Mucosa of rectum (tissue), 2 donors: Measurements from ENCODE around the gene SNAPC1.
A peak's percentile ranks its signal among the peaks of the same experiment; 100 is the strongest.
"Not testable (repeated sequence)": the region's sequence is repeated elsewhere in the genome, so short reads cannot be mapped to it uniquely, and the experiment has no call there.

Source experiments
- H3K27ac ChIP-seq, 2 donors: one replicate each; pipeline ENCODE4 v1.7.0; 2013; ENCODE audit warnings: inconsistent platforms in 2 of 2, low read depth in 2 of 2, low read length in 2 of 2
- H3K27me3 ChIP-seq, 2 donors: one replicate each; pipeline ENCODE4 v1.7.0; 2013; ENCODE audit warnings: low read length in 2 of 2; ENCODE audit not compliant: control insufficient read depth in 2 of 2, insufficient read depth in 2 of 2
- H3K36me3 ChIP-seq, 2 donors: one replicate each; pipeline ENCODE4 v1.7.0; 2013; ENCODE audit warnings: low read length in 2 of 2; ENCODE audit not compliant: control insufficient read depth in 2 of 2, insufficient read depth in 2 of 2
- H3K4me1 ChIP-seq, 2 donors: one replicate each; pipeline ENCODE4 v1.7.0; 2013; ENCODE audit warnings: low read length in 2 of 2, mild to moderate bottlenecking in 1 of 2; ENCODE audit not compliant: control insufficient read depth in 2 of 2, insufficient read depth in 2 of 2
- H3K4me3 ChIP-seq, 2 donors: one replicate each; pipeline ENCODE4 v1.7.0; 2013; ENCODE audit warnings: low read length in 2 of 2
- H3K9ac ChIP-seq, 2 donors: one replicate each; pipeline ENCODE4 v1.7.0; 2013; ENCODE audit warnings: low read length in 2 of 2, low read depth in 1 of 2, mild to moderate bottlenecking in 1 of 2
- H3K9me3 ChIP-seq, 2 donors: one replicate each; pipeline ENCODE4 v1.7.0; 2013; ENCODE audit warnings: low read length in 2 of 2; ENCODE audit not compliant: control insufficient read depth in 2 of 2
- donor health status: healthy.
- donor health status: Normal muscosa, but diverticular disease.

SNAPC1 gene

GRCh38 chr14:61749264-61749663 is 13.0 kb upstream of the SNAPC1 start:
- peak overlapping the region; percentile 17 to 83 for H3K27ac ChIP-seq
- peaks cover 20 to 33% of the 10 kb centered on the region in 2 donors for H3K36me3 ChIP-seq
- H3K4me1 ChIP-seq: peaks cover 2 to 7% of the 10 kb centered on the region in 2 donors
- peak overlapping the region; percentile 43 to 84 for H3K4me3 ChIP-seq
- no peak overlapping the region for H3K9ac ChIP-seq
- no peaks in the 10 kb centered on the region for H3K27me3 ChIP-seq
- no peaks in the 10 kb centered on the region for H3K9me3 ChIP-seq

DNA sequence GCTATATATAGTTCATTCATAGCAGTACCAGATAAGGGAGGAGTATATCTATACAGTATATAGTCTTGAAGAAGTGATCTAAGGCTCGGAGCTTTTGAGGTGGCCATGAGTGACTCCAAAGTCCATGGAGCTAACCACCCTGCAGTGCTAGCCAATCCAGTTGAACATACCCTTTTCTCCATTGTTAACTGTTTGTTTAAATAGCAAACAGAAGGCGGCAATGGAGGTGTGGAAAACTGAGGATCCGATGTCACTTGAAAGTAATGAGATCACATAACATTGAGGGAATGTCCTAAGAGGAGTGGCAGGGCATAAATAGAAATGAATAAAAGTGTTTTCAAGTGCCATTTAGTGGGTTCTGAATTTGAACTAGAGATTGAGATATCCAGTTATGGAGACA is 12.4 kb upstream of the SNAPC1 start:
- Histone ChIP-seq H3K36me3 (peaks cover 20 to 30% of the 10 kb centered on the region in 2 donors), H3K9ac (peak overlapping the region in 1 of 2 donors; percentile 83), H3K9me3 (no peaks in the 10 kb centered on the region), H3K27me3 (no peaks in the 10 kb centered on the region), H3K27ac (peak overlapping the region in 1 of 2 donors; percentile 83), H3K4me1 (peaks cover 2 to 7% of the 10 kb centered on the region in 2 donors), H3K4me3 (peak overlapping the region; percentile 76 to 84)

DNA sequence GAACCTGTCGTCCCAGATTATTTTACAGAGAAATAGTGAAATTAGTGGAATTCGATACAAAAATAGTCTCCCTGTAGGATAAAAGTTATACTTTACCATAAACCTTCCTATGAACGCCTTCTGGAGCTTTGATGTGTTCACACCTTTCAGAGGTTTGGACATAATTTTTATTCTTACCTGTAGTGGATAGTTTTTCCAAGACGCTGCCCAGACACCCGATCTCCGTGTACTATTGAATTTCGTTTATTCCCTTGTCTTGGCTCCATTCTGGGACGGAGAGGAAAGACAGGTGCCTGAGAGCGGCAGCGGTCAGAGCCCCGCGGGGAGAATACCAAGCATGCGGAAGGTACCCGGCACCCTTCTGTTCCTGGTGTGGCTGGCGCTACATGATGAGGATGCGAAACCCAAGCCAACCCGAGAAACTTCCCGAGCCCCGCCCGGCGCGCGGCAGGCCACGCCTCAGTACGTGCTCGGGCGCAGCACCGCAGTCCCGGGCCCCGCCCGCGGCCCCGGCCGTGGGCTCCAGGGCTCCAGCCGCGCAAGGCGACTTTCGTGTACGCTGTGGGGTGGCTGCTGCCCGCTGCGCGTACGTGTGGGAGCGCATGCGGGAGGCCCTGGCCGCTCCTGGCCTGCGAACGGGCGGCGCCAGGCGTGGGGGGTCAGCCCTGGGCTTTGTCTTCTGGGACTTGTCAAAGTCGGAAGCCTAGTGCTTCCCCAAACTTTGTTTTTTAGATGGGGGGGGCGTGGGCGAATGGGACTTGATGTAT is 11.3 kb upstream of the SNAPC1 start:
- peak overlapping the region; percentile 70 to 83 for H3K9ac ChIP-seq
- H3K9me3 ChIP-seq: no peaks in the 10 kb centered on the region
- H3K4me3 ChIP-seq: peak overlapping the region; percentile 76 to 84
- H3K27ac ChIP-seq: peak overlapping the region; percentile 80 to 83
- peaks cover 2 to 7% of the 10 kb centered on the region in 2 donors for H3K4me1 ChIP-seq
- no peaks in the 10 kb centered on the region for H3K27me3 ChIP-seq
- H3K36me3 ChIP-seq: peaks cover 13 to 20% of the 10 kb centered on the region in 2 donors

GRCh38 chr14:61751475-61751989 is 10.7 kb upstream of the SNAPC1 start:
- Histone ChIP-seq H3K36me3 (peaks cover 10 to 17% of the 10 kb centered on the region in 2 donors), H3K27me3 (no peaks in the 10 kb centered on the region), H3K27ac (peak overlapping the region; percentile 80 to 83), H3K9ac (peak overlapping the region; percentile 70 to 83), H3K4me1 (peaks cover 2 to 7% of the 10 kb centered on the region in 2 donors), H3K9me3 (no peaks in the 10 kb centered on the region), H3K4me3 (peak overlapping the region; percentile 76 to 84)

DNA sequence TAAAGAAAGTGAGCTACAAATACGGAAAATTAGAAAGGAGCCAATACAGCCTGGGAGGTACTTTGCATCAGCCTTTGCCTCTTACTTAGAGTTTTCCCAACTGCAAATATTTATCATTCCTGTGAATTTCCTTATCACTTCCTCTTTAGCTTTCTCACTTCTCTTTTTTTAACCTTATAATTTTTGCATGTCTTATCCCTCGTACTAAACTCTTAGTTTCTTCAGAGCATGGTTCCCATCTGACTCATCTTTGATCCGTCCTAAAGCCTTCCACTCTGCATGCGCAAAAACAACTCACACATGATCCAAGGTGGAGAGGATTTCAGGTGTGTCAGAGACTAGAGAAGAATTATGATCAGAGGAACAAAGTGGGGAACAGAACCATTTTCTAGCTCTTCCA is 9.6 kb upstream of the SNAPC1 start:
- Histone ChIP-seq H3K4me3 (no peak overlapping the region), H3K27me3 (no peaks in the 10 kb centered on the region), H3K4me1 (peaks cover 2 to 7% of the 10 kb centered on the region in 2 donors), H3K36me3 (peaks cover 4 to 7% of the 10 kb centered on the region in 2 donors), H3K9ac (no peak overlapping the region), H3K9me3 (no peaks in the 10 kb centered on the region), H3K27ac (no peak overlapping the region)

DNA sequence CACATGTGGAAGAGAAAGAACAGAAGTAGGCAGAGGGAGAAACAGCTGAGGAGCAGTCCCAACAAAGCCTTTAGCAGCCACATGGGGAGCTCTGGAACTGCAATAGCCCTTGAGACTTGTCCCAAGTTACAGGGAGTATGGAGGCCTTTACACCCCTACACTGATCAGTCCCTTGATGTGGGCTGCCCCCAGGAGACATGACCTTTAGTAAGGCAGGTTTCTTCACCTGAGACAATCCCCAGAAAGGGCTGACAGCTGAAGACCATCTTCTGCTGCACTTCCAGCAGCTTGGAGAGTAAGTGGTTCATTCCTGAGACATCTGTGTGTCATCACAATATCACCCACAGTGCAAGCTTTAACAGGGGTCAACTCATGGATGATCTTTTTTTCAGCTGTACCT is 8.6 kb upstream of the SNAPC1 start:
- H3K27me3 ChIP-seq: no peaks in the 10 kb centered on the region
- no peak overlapping the region for H3K27ac ChIP-seq
- H3K4me3 ChIP-seq: no peak overlapping the region
- H3K4me1 ChIP-seq: peaks cover 2 to 7% of the 10 kb centered on the region in 2 donors
- H3K9ac ChIP-seq: no peak overlapping the region
- no peaks in the 10 kb centered on the region for H3K36me3 ChIP-seq
- no peaks in the 10 kb centered on the region for H3K9me3 ChIP-seq

- H3K27ac ChIP-seq: no peak overlapping the region
Measured at GRCh38 chr14:61754627-61755381, 7.4 kb upstream of the SNAPC1 start.

DNA sequence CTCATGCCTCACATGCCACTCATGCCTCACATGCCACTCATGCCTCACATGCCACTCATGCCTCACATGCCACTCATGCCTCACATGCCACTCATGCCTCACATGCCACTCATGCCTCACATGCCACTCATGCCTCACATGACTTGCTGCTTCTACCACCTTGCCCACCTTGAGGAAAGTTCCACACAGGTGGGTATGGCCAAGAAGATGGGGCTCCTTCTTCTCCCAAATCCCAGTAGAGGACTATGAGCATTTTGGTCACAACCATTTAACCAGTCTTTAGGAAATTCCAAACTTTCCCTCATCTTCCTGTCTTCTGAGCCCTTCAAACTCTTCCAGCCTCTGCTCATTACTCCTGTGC is 6.9 kb upstream of the SNAPC1 start:
- not testable (repeated sequence) for H3K27me3 ChIP-seq, H3K27ac ChIP-seq, H3K9me3 ChIP-seq, H3K4me3 ChIP-seq, H3K36me3 ChIP-seq, H3K4me1 ChIP-seq, H3K9ac ChIP-seq

More at GRCh38 chr14:61754627-61755381, 7.4 kb upstream of the SNAPC1 start:
- no peaks in the 10 kb centered on the region for H3K27me3 ChIP-seq
- no peaks in the 10 kb centered on the region for H3K9me3 ChIP-seq
- no peaks in the 10 kb centered on the region for H3K36me3 ChIP-seq
- no peak overlapping the region for H3K9ac ChIP-seq
- H3K4me1 ChIP-seq: peaks cover 0 to 6% of the 10 kb centered on the region in 2 donors
- H3K4me3 ChIP-seq: no peak overlapping the region

DNA sequence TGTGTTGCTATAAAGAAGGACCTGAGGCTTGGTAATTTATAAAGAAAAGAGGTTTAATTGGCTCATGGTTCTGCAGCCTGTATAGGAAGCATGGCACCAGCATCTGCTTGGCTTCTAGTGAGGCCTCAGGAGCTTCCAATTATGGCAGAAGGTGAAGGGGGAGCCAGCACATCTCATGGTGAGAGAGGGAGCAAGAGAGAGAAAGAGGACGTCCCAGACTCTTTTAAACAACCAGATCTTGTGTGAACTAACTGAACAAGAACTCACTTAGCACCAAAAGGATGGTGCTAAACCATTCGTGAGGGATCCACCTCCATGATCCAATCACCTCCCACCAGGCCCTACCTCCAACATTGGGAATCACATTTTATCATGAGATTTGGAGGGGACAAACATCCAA is 6.1 kb upstream of the SNAPC1 start:
- H3K4me3 ChIP-seq: no peak overlapping the region
- H3K36me3 ChIP-seq: no peaks in the 10 kb centered on the region

GRCh38 chr14:61759878-61760277 is 2.3 kb upstream of the SNAPC1 start:
- peaks cover 6 to 8% of the 10 kb centered on the region in 2 donors for H3K4me1 ChIP-seq
- no peak overlapping the region for H3K9ac ChIP-seq
- H3K27ac ChIP-seq: no peak overlapping the region
- H3K36me3 ChIP-seq: no peaks in the 10 kb centered on the region
- no peaks in the 10 kb centered on the region for H3K27me3 ChIP-seq
- no peak overlapping the region for H3K4me3 ChIP-seq
- no peaks in the 10 kb centered on the region for H3K9me3 ChIP-seq

More for the DNA sequence above, 6.1 kb upstream of the SNAPC1 start:
- Histone ChIP-seq H3K9ac (no peak overlapping the region), H3K9me3 (no peaks in the 10 kb centered on the region), H3K4me1 (peaks cover 0 to 2% of the 10 kb centered on the region in 2 donors), H3K27ac (no peak overlapping the region), H3K27me3 (no peaks in the 10 kb centered on the region)
